GM10266 (cell line): ENCODE measurements around the gene PRTG.
A peak's percentile ranks its signal among the peaks of the same experiment; 100 is the strongest.
"Not testable (repeated sequence)": the region's sequence is repeated elsewhere in the genome, so short reads cannot be mapped to it uniquely, and the experiment has no call there.

ENCODE experiments used
- DNase-seq: peaks from one replicate; pipeline ENCODE4 v3.0.0; 2012; ENCODE audit errors: extremely low spot score
- CTCF ChIP-seq: IDR thresholded peaks from 2 replicates; pipeline ENCODE4 v1.5.1; 2012; ENCODE audit warnings: mild to moderate bottlenecking, low read depth; ENCODE audit not compliant: control insufficient read depth, insufficient read depth; ENCODE audit errors: missing control alignments

The PRTG gene

DNA sequence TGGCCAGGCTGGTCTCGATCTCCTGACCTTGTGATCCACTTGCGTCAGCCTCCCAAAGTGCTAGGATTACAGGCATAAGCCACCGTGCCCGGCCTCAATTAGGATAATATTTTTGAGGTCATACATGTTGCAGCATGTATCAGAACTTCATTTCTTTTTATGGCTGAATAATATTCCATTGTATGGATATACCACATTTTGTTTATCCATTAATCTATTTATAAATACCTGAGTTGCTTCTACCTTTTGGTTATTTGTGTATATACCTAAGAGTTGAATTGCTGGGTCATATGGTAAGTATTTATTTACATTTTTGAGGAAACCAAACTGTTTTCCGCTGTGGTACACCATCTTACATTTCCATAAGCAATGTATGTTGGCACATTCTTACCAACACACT, 136.7 kb downstream of the PRTG start:
- DNase-seq = no peak
- no peak for TF ChIP-seq CTCF

GRCh38 chr15:55601374-55601773, 141.6 kb downstream of the PRTG start:
- TF ChIP-seq CTCF = no peak
- no peak for DNase-seq

- no peak for TF ChIP-seq CTCF
- no peak for DNase-seq
Observed at GRCh38 chr15:55599439-55599838, 143.5 kb downstream of the PRTG start.

GRCh38 chr15:55593019-55593418, 149.9 kb downstream of the PRTG start:
- DNase-seq = not testable (repeated sequence)

GRCh38 chr15:55590788-55591187, 152.2 kb downstream of the PRTG start:
- DNase-seq = no peak

DNA sequence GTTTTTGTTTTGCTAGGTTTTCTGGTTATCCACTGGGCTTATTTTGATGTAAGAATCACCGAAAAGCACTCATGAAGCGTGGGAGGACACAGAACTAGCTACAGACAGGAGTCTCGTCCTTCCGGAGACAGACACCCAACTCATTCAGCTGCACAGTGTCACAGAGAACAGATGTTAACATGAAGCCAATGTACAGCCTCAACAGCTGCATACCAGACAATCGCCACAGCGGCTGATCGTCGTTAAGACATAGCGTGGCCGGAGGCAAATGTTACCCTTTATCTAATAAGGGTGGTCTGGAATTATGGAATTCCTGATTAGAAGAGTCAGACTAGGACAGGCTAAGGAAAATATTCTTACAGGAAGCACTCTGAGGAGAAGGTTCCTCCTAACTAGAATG, 153.7 kb downstream of the PRTG start:
- no peak for TF ChIP-seq CTCF
- DNase-seq = no peak

More at GRCh38 chr15:55590788-55591187, 152.2 kb downstream of the PRTG start:
- no peak for TF ChIP-seq CTCF

GRCh38 chr15:55588815-55589115, 154.2 kb downstream of the PRTG start:
- TF ChIP-seq CTCF = no peak
- DNase-seq = no peak

- no peak for TF ChIP-seq CTCF
- peak; percentile 80 for DNase-seq
Observed at GRCh38 chr15:55588070-55588814, 154.7 kb downstream of the PRTG start, which contains the start of gene PYGO1. Gene PYGO1 (minus strand): TSS chr15:55588345. CDS start chr15:55587883, 462 bp downstream.
